KOPT-K1 (cell line): ENCODE results near the gene TDRD1.

ENCODE experiments used
- H3K27ac ChIP-seq: fragments of 200-600 bp; sonication (generic); 2 replicates; pipeline ENCODE4 v1.5.1; 2016; ENCODE audit warnings: antibody characterized with exemption, mild to moderate bottlenecking, low read depth, low read length; ENCODE audit not compliant: poor library complexity, severe bottlenecking
- H3K36me3 ChIP-seq: fragments of 200-600 bp; sonication (generic); 2 replicates; pipeline ENCODE4 v1.5.1; 2017; ENCODE audit warnings: antibody characterized with exemption, mild to moderate bottlenecking, low read length, moderate library complexity; ENCODE audit not compliant: insufficient read depth
- H3K9me3 ChIP-seq: fragments of 200-600 bp; sonication (generic); 2 replicates; pipeline ENCODE4 v1.5.1; 2017; ENCODE audit warnings: antibody characterized with exemption, low read length, mild to moderate bottlenecking; ENCODE audit not compliant: insufficient read depth, poor library complexity, severe bottlenecking

TDRD1 gene

GRCh38 chr10:114167985-114168384 is 11.2 kb upstream of the TDRD1 start:
- no peak overlapping the region for H3K27ac ChIP-seq
- peaks cover 17% of the 10 kb centered on the region for H3K9me3 ChIP-seq
- no peaks in the 10 kb centered on the region for H3K36me3 ChIP-seq

DNA sequence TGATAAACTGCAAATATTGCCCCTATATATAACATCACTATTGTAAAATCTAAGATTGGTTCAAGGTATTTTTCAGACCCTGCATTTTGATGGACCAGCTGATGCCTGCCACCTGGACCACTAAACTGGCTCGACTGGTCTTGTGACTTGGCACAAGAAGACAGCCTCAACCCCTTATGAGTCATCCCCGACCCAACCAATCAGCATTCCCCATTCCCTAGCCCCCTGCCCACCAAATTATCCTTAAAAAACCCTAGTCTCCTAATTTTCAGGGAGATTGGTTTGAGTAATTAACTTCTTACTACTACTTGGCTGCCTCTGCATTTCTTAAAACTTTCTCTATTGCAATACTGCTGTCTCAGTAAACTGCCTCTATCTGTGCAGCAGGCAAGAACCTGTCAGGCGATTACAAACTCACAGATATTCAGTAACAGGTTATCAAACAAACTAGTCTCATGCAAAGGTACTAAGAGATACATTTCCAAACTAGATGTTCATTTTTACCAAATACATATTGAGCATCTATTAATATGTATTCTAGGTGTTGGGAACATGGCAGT is 10.6 kb upstream of the TDRD1 start:
- H3K36me3 ChIP-seq = no peaks in the 10 kb centered on the region
- peaks cover 17% of the 10 kb centered on the region for H3K9me3 ChIP-seq

DNA sequence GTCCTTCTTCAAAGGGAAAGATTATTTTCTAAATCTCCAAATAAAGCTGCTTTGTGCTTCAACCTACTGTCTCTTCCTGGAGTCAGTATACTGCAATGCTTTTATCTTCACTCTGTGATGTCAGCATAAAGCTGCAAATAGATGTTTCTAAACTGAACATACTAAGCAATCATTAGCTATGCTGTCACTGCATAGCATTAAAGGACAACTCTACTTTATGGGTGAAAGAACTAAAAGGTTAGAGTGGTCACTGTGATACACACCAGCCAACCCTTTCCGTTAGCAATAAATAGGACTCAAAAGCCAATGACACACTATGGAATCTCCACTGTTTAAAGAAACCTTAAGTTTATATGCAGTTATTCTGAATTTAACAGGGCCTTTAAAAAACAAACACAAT is 6.9 kb upstream of the TDRD1 start:
- H3K9me3 ChIP-seq = peaks cover 17% of the 10 kb centered on the region
- H3K27ac ChIP-seq = no peak overlapping the region
- H3K36me3 ChIP-seq = no peaks in the 10 kb centered on the region

More for the DNA sequence above, 10.6 kb upstream of the TDRD1 start:
- H3K27ac ChIP-seq = no peak overlapping the region

DNA sequence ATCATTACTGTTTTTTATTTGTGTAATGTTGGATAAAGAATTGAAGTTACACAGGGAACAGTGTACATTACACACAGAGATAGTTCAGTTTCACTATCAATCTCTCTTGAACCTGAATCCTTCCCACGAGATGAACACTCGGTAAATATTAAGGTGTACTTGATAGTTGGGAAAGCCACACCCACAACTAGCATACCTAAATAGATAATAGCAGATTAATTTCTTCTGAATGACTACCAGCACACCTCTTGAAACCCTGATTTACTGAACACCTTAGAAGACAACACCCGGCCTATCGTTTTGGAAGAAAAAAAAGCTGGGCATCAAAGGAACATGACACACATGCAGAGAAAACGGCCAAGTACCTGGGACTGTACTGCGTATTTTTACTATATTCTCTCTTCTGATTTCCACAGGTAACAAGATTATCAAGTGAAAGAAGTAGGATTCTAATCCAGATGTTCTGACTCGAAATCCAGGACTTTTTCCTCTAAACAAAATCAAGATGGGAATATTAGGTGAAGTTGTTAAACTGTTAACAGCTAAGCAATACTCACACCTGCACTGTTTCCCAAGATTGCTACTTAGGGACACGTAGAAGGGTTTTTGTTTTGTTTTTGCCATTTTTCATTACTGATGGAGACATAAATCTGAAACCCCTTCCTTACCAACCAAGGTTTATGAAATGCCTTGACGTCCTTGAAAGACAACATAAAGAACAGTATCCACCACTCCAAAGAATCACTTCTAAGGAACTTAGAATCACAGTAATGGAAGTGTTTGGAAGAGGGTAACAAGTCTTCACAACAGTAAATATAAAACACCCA is 6.2 kb upstream of the TDRD1 start:
- H3K36me3 ChIP-seq = no peaks in the 10 kb centered on the region
- H3K27ac ChIP-seq = peak overlapping the region; percentile 67
- peaks cover 16% of the 10 kb centered on the region for H3K9me3 ChIP-seq

DNA sequence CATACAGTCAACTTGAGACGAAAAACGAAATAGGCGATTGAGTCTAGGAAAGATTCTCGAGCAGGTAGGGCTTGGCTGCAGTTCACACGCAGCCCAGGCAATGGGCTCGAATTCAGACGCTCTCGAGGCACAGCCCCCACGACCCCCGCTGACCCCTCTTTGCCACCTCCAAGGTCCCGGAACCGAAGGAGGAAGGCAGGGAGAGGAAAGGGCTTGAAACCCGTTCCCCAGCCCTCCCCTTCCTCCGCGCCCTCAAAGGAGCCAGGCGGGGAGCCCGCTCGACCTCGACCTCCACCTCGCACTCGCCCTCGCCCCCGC is 5.6 kb upstream of the TDRD1 start:
- Histone ChIP-seq H3K36me3 (no peaks in the 10 kb centered on the region), H3K27ac (peak overlapping the region; percentile 67), H3K9me3 (peaks cover 10% of the 10 kb centered on the region)

GRCh38 chr10:114173921-114174694 is 5.0 kb upstream of the TDRD1 start, which contains the start of gene CCDC186:
Gene CCDC186 (minus strand): TSS chr10:114174203. CDS start chr10:114163268, 10,935 bp downstream.
- Histone ChIP-seq H3K9me3 (peaks cover 5% of the 10 kb centered on the region), H3K27ac (peak within 1 kb of the TSS; percentile 67), H3K36me3 (no peaks in the 10 kb centered on the region)

- Histone ChIP-seq H3K36me3 (no peaks in the 10 kb centered on the region), H3K27ac (peak overlapping the region; percentile 67), H3K9me3 (no peaks in the 10 kb centered on the region)
Observed at GRCh38 chr10:114174695-114175188, 4.4 kb upstream of the TDRD1 start.

GRCh38 chr10:114175667-114176066 is 3.5 kb upstream of the TDRD1 start:
- H3K36me3 ChIP-seq = no peaks in the 10 kb centered on the region
- H3K27ac ChIP-seq = no peak overlapping the region
- H3K9me3 ChIP-seq = no peaks in the 10 kb centered on the region

- Histone ChIP-seq H3K36me3 (no peaks in the 10 kb centered on the region), H3K27ac (no peak overlapping the region), H3K9me3 (no peaks in the 10 kb centered on the region)
Observed at GRCh38 chr10:114176511-114176910, 2.6 kb upstream of the TDRD1 start.

- no peaks in the 10 kb centered on the region for H3K9me3 ChIP-seq
- H3K36me3 ChIP-seq = no peaks in the 10 kb centered on the region
- no peak overlapping the region for H3K27ac ChIP-seq
Observed at GRCh38 chr10:114179747-114180146, 594 bp downstream of the TDRD1 start.

DNA sequence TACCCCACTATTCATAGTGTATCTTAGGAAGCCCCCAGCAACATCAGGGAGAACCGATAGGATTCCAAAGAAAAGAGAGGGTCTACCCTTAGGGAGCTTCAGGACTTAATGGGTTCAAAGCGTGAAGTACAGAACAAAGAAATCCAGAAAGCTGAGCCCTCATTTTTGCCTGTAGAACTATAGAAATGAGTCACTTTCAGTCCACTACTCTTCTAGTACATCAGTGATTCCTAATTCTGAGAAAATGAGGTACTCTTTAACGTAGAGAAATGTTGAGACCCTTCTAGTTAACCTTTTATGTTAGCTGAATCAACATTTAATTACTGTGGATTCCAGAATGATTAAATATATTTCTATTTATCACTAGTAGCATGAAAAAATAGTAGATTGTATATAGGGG is 1.8 kb downstream of the TDRD1 start:
- H3K36me3 ChIP-seq = no peaks in the 10 kb centered on the region
- H3K27ac ChIP-seq = no peak overlapping the region
- no peaks in the 10 kb centered on the region for H3K9me3 ChIP-seq

DNA sequence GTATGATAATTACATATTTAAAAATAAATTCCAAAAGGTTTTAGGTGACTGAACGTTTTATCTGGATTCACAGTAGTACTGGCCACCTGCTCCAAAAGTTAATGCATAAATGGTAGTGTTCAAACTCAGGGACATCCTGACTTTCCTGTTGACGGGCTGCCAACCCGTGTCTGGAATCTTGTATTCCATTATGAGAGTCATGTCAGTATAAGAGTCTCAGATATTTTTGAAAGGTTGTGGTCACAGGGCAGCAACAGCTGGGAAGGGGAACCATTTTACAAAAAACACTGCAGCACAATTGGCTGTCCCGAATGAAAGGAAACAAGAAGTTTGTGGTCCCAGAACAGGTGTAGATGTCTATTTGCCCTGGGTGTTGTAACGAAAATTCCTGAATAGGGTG is 2.8 kb downstream of the TDRD1 start:
- Histone ChIP-seq H3K9me3 (no peaks in the 10 kb centered on the region), H3K27ac (no peak overlapping the region), H3K36me3 (no peaks in the 10 kb centered on the region)

GRCh38 chr10:114183563-114183962 is 4.4 kb downstream of the TDRD1 start:
- H3K9me3 ChIP-seq = no peaks in the 10 kb centered on the region
- H3K36me3 ChIP-seq = no peaks in the 10 kb centered on the region
- no peak overlapping the region for H3K27ac ChIP-seq

GRCh38 chr10:114184276-114184675 is 5.1 kb downstream of the TDRD1 start:
- no peaks in the 10 kb centered on the region for H3K9me3 ChIP-seq
- no peak overlapping the region for H3K27ac ChIP-seq
- H3K36me3 ChIP-seq = no peaks in the 10 kb centered on the region

DNA sequence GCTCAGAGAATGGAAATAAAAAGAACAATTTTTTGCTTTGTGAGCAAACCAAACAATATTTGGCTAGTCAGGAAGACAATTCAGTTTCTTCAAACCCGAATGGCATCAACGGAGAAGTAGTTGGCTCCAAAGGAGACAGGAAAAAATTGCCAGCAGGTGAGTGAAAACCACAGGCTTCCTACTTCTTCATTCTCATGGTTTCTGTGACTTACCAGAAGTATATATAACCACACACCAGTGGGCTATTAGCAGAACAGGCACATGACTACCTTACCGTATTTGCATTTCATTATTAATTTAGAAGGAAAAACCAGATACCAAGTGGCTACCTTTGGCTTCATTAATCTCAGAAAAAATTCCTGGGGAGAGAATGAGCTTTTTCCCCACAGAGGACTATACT is 8.8 kb downstream of the TDRD1 start:
- H3K36me3 ChIP-seq = no peaks in the 10 kb centered on the region
- no peak overlapping the region for H3K27ac ChIP-seq
- H3K9me3 ChIP-seq = no peaks in the 10 kb centered on the region
